ENCODE data around the gene DPP6. TPM values are rescaled to one million over a fixed set of nuclear protein-coding genes. Genes with fewer than 3 reads are reported as not detected.

Gene DPP6
- total RNA-seq, 1 donor from 2014 or later: 56.3 TPM

GRCh38 chr7:154571772-154572171 lies 519.6 kb downstream of the DPP6 start:
- FAIRE-seq: no peak
- no peak for DNase-seq (ENCODE audit: low spot score in 2 of 2)

DNA sequence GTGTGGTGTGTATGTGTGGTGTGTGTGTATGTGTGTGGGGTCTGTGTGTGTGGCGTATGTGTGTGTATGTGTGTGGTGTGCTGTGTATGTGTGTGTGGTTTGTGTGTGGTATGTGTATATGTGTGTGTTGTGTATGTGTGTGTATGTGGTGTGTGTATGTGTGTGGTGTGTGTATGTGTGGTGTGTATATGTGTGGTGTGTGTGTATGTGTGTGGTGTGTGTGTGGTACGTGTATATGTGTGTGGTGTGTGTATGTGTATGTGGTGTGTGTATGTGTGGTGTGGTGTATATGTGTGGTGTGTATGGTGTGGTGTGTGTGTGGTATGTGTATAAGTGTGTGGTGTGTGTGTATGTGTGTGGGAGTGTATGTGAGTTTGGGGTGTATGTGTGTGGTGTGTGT lies 522.0 kb downstream of the DPP6 start:
- no peak for DNase-seq (ENCODE audit: low spot score in 2 of 2)
- FAIRE-seq: no peak

DNA sequence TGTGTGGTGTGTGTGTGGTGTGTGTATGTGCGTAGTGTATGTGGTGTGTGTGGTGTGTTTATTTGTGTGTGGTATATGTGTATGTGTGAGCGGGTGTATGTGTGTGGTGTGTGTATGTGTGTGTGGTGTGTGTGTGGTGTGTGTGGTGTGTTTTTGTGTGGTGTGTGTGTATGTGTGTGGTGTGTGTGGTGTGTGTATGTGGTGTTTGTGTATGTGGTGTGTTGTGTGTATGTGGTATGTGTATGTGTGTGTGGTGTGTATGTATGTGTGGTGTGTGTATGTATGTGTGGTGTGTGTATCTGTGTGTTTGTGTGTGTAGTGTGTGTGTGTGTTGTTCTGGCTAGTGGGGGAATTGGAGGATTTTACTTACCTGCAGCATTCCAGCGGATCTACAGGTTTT lies 523.3 kb downstream of the DPP6 start:
- FAIRE-seq (no peak), DNase-seq (ENCODE audit: low spot score in 2 of 2) (no peak)

GRCh38 chr7:154576604-154577003 lies 524.4 kb downstream of the DPP6 start:
- FAIRE-seq (no peak), DNase-seq (ENCODE audit: low spot score in 2 of 2) (no peak)

DNA sequence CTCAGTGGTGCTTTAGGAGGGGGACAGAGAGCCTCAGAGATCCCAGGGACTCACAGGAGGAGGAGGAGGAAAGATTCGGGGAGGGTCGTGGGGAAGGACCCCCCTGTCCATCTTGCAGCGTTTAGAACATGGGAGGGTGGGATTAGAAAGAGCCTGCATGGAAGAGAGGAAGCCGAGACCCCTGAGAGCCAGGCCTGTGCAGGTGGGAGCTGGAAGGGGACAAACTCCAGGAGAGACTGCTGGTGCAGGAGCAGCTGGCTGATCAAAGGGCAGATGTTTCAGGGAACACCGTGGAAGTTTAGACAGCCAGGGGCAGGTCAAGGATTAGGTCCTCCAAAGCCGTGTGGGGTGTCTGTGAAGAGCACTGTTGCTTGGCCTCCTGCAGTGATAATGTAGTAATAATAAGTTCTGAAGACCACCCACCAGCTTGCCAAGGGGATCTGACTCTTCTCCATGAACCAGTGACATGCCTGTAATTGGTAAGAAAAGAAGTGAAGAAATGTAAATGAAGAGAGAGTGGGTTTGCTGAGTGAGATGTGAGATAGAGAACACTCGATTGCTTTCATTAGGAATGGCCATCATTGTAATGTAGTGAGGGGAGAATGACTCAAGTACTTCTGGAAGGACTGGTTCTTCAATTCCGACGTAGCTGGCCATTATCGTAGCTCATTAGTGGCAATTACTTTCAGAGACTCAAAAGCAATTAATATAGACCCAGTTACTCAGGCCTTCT lies 525.1 kb downstream of the DPP6 start:
- FAIRE-seq: no peak
- DNase-seq (ENCODE audit: low spot score in 2 of 2): no peak

GRCh38 chr7:154578336-154578735 lies 526.1 kb downstream of the DPP6 start:
- no peak for FAIRE-seq

GRCh38 chr7:154579711-154580110 lies 527.5 kb downstream of the DPP6 start:
- DNase-seq (ENCODE audit: low spot score in 2 of 2) (no peak), FAIRE-seq (no peak)

More at GRCh38 chr7:154578336-154578735, 526.1 kb downstream of the DPP6 start:
- no peak for DNase-seq (ENCODE audit: low spot score in 2 of 2)

- DNase-seq (ENCODE audit: low spot score in 2 of 2) (no peak), FAIRE-seq (no peak)
These were observed 529.2 kb downstream of the DPP6 start for GRCh38 chr7:154581251-154581890.

DNA sequence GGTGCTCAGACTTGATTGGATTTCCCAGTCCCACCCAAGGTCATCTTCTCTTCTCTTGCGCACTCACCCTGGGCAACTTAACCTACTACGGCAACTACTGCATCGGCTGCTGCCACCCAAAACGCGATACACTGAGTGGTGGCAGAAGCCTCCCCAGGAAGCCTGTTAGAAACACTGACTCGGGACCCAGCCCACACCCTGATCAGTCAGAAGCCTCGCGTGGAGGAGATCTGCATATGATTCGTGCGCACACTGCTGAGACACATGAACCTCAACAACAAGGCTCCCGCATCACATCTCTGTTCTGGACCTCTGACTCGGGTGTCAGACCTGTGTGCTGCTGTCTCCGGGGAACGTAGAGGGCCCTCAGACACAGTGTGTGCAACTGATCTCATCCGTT lies 531.3 kb downstream of the DPP6 start:
- no peak for FAIRE-seq
- no peak for DNase-seq (ENCODE audit: low spot score in 2 of 2)

DNA sequence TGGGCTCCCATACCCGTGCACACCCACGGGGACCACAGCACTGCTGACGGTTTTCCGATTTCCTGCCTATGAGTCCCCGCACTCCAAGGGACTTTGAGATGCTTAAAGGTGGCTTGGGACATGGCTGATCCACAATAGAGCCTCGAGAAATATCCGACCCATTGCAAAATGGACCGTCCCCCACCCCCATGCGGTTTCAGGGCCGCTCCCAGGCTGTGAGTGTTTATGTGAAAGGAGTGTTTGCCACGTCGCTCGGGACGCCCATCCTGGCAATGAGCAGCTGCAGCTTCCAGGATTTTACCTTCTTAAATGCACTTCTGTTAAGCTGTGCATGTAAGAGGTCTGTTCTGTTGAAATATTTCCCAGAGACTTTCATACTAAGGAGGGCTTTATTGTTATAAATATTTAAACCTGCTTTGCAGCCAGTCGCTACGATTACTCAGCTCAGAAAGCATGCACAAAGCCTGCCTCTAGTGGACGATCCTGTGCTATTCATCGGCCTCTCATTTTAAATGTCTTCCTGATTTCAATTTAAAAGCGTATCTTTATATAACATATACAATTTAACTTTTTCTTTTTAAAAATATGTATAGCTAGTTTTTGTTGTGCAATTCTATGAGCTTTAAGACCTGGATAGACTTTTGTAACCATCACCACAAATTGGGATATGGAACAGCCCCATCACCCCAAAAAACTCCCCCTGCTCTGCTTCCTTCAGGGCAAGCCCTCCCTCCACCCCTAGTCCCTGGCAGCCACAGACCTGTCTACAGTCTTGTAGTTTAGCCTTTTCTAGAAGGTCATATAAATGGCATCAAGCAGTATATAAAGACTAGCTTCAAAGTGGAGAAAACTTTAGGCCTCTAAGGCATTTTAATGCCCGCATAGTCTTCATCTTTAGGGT lies 532.4 kb downstream of the DPP6 start:
- peak; percentile 81 for FAIRE-seq
- no peak for DNase-seq (ENCODE audit: low spot score in 2 of 2)

DNA sequence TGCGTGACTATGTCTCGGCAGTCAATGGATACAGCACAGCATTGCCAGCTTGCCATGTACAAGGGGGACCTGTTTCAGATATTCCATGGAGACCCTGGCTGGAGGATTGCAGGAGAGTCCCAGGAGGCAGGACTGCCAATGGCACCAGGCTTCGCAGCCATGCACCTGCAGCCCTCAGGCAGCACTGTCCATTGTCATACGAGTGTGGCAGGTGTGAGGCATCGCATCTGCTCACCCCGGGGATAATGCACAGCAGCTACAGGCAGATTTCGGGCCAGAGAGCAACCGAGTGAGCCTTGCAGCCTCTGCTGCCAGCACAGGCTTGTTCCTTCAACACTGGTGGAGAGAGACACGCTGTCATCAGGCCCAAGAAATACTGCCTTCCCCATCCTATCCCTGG lies 535.6 kb downstream of the DPP6 start:
- FAIRE-seq (no peak), DNase-seq (ENCODE audit: low spot score in 2 of 2) (no peak)

DNA sequence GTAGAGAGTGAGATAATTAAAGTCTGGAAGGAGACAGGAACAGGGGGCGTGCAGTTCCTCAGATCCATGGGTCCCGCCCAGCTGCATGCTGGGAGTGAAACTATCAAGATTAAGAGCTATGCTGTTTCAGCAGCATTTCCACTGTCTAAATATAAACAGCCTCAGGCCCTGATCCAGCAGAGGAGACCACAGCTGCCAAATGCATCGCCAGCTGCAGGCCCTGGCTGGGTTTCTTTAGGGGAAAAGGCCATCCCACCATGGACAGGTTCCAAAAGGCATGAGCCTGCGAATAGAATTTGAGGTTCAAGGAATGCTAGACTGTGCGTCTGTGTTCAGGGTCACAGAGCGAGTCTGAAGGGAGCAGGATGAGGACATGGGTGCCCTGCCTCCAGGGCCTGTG lies 539.3 kb downstream of the DPP6 start:
- FAIRE-seq (no peak), DNase-seq (ENCODE audit: low spot score in 2 of 2) (no peak)

DNA sequence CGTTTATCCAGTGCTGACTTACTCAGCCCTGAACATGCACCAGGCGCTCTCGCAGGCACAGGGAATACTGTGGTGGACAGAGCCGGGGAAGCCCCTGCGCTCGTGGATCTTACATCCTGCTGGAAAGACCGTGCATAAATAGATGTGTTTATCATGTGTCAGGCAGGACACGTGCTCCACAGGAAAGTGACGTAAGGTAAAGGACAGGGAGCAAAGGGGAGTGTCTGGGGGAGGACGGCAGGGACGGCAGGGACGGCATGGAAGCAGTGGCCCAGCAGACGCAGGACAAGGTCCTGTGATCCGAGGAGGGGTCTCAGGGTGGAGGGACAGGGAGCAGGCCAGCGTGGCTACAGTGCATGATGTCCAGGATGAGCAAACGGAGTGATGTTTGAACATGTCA lies 540.2 kb downstream of the DPP6 start:
- FAIRE-seq (no peak), DNase-seq (ENCODE audit: low spot score in 2 of 2) (no peak)

GRCh38 chr7:154598396-154598795 lies 546.2 kb downstream of the DPP6 start:
- DNase-seq (ENCODE audit: low spot score in 2 of 2) (no peak), FAIRE-seq (no peak)

DNA sequence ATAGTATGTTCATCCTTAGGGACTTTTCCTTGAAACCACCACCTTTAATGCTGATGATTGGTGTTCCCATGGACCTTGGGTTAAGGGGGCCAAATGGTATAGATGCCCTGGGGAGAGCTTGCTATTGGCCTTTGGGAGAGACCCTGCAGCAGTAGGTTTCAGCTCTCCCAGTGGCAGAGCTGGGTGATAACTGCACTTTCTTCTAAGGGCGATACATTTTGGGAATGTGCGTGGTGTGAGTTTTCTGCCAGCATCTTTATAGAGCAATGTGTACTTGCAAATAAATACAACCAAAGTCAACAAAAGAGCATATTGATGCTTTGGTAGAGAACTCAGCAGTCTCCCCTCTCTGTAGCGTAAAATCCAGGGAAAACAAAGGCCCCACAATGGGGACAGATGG lies 546.7 kb downstream of the DPP6 start:
- FAIRE-seq: no peak
- DNase-seq (ENCODE audit: low spot score in 2 of 2): no peak

GRCh38 chr7:154610903-154611302 lies 558.7 kb downstream of the DPP6 start:
- DNase-seq (ENCODE audit: low spot score in 2 of 2) (no peak), FAIRE-seq (no peak)

GRCh38 chr7:154613811-154614210 lies 561.6 kb downstream of the DPP6 start:
- DNase-seq (ENCODE audit: low spot score in 2 of 2) (no peak), FAIRE-seq (no peak)

DNA sequence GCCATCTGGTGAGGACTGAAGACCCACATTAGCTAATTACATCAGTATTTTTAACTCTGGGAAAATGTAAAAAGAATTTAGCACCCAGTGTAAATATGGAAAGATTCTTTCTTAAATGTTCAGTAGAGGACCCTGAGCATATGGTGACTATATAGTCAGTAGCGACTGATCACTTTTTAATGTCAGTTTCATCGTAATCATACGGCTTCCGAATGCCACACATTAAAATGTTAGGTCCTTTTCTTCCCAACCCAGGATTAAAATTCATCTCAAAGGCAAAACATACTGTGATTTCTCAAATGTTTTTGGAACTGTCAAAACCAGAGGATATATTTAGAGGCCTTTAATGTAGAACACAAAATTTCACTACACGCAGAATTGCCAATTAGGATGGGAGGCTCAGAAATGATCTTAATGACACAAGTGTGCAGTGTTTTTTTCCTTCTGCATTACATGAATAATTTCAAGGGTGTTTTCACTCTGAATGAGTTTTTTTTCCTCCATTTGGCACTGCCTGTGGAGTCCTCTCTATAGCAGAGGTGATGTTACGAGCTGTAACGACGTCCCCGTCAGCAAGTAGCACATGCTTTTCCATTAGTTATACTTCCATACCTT lies 568.0 kb downstream of the DPP6 start:
- no peak for FAIRE-seq
- no peak for DNase-seq (ENCODE audit: low spot score in 2 of 2)

DNA sequence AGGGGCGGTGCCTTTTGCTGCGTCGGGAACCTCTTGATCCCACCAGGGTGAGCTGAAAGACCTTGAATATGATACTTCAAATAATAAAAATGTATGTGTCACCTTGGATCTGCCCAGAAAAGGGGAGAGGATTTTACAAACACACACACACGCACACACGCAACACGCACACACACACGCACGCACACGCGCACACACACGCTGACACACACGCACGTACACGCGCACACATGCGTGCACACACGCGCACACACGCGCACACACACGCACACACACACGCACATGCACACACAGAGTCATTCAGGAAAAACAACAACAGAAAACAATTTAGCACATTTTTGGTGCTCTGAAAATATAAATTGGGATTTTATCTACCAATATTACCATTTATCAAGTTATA lies 571.2 kb downstream of the DPP6 start:
- no peak for FAIRE-seq

GRCh38 chr7:154627646-154628290 lies 575.6 kb downstream of the DPP6 start:
- DNase-seq (ENCODE audit: low spot score in 2 of 2): no peak
- FAIRE-seq: no peak

More for the DNA sequence above, 571.2 kb downstream of the DPP6 start:
- DNase-seq (ENCODE audit: low spot score in 2 of 2): no peak
